Inflammatory macrophage treated with lipopolysaccharide for 1 hour (primary cell): ENCODE results near the gene BZW1.
"Not testable (repeated sequence)": the region's sequence is repeated elsewhere in the genome, so short reads cannot be mapped to it uniquely, and the experiment has no call there.

Source experiments
- DNase-seq, 2 donors: peaks; one replicate each; pipeline ENCODE4 v3.0.0-alpha.2; 2020 to 2022

BZW1 gene

DNA sequence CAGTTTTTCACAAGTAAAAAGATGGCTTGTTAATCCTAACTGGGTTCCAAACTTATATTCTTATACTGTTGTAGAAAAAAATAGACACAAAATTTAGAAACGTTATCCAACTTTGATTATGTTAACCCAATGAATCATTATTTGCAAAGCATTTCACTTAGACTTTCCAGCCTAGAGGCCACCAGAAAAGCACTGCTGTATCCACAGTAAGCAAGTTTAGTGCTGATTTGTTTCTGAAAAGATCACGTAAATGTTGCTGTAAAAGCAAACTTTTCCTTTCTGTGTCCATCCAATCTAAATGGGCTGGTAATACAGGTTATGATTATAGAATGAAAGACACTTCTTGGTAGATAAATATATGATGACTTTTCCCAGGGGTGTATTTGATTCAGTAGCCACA is 17.6 kb upstream of the BZW1 start:
- no peak for DNase-seq

GRCh38 chr2:200795028-200795440 is 16.7 kb upstream of the BZW1 start:
- peak in 1 of 2 donors; percentile 41 for DNase-seq

DNA sequence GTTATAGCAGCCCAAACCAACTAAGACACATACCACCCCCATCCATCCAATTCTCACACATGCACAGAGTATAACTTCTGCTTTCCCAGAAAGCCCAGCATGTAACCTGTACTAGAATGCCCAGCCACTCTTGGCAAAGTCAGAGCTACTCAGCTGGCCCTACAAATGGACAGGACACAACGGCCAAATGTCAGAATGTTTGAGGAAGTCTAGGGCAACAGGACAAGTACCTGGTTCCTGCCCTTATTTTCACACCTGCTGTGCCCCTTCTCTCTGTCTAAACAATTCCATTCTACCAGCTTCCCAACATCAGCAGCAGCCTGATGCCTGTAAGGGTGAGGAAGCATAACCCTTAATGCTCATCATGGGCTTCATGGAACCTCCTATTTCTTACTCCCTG is 15.1 kb upstream of the BZW1 start:
- no peak for DNase-seq

GRCh38 chr2:200797242-200797770 is 14.4 kb upstream of the BZW1 start:
- peak; percentile 42 to 71 for DNase-seq

- no peak for DNase-seq
Observed at GRCh38 chr2:200798514-200798913, 13.2 kb upstream of the BZW1 start.

- DNase-seq, result no peak
Observed at GRCh38 chr2:200800458-200800857, 11.3 kb upstream of the BZW1 start.

DNA sequence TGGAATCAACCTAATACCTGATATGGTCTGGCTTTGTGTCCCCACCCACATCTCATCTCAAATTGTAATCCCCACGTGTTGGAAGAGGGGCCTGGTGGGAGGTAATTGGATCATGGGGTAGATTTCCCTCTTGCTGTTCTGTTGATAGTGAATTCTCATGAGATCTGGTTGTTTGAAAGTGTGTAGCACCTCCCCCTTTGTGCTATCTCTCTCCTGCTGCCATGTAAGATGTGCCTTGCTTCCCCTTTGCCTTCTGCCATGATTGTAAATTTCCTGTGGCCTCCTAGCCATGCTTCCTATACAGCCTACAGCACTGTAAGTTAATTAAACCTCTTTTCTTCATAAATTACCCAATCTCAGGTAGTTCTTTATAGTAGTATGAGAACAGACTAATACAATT is 10.3 kb upstream of the BZW1 start:
- not testable (repeated sequence) for DNase-seq

DNA sequence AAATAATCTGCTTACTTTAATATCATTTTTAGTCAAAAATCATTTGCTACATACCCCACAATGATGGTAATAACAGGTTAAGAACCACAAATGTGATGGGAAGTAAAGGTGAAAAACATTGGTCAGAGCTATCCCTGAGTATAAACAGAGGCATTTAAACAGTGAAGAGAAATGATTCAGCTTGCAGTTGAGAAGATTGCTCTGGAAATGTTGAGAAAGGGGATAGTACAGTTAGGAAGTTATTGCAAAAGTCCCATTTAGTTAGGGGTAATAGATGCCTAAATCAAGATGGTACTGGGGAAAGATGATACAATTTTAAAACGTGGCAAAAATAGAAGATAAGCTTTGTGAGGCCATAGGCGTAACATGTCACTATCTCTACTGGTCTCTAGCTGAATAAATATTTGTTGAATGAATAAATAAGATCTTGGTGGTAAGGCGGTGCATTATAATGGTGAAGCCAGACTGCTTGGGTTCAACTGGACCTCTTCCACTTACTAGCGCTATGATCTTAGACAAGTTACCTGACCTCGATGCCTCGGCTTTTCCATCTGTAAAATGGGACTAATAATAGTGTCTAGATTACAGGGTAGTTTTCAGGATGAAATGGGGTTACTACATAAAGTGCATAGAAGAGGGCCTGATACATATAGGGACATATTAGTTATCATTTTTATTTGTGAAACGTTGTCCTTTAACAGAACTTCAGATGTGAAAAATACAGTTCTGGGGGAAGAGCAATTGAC is 2.0 kb upstream of the BZW1 start:
- no peak for DNase-seq

DNA sequence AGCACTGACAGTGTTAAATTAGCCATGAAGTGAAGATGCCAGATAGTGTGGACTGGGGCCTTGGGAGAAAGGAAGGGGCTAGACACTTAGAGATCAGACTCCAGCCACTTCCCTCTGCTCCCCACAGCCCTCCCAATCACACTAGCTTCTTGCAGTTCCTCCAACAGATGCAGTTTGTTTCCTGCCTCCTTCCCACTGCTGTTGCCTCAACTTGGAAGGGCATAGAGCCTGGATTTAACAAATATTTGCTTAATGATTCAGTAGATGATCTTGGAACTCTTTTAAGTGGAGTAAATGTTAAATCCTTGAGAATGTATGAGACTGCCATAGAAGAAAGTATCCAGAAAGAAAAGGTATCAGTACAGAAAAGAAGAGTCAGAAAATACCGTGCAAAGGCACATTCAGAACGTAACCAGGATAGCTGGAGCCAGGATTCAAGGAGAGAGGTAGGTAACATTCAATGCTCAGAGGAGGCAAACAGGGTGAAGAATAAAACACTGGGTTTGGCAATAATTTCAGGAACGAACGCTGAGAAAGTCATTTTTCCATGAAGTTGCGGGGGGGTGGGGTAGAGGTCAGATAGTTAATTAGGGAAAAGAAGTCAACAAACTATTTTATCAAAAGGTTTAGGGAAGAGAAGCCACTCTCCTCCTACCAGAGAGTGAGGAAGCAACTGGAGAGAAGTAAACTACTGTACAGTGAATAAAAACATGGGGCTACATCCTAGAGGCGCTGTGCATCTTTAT is 1.3 kb upstream of the BZW1 start:
- peak in 1 of 2 donors; percentile 40 for DNase-seq

- no peak for DNase-seq
Observed at GRCh38 chr2:200810998-200811332, 745 bp upstream of the BZW1 start.

GRCh38 chr2:200812122-200813022 is 662 bp downstream of the BZW1 start:
- DNase-seq, result peak; percentile 72 to 74

DNA sequence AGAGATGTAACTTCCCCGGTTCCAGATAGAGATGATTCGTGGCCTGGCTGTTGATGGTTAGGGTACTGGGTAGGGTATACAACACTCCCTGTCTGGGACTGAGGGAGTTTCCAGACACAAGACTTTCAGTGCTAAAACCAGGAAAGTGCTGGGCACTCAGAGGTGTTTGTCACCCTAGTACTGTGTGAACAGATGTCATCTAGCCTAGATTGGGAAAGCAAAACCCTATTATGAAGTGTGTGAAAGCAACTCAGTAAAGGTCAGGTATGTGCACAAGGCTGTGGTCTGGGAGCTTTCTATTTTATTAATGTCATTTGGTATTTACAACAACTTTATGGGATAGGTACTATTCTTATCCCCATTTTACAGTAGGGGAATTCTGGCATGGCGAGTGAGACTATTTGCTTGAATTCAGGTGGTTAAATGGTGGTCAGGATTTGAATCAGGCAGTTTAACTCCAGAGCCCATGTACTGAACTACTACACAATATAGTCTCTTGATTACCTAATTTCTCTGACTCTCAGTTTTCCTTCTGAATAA is 2.6 kb downstream of the BZW1 start:
- peak in 1 of 2 donors; percentile 26 for DNase-seq

GRCh38 chr2:200814917-200815316 is 3.2 kb downstream of the BZW1 start:
- peak; percentile 79 to 80 for DNase-seq

GRCh38 chr2:200818732-200819131 is 7.0 kb downstream of the BZW1 start:
- DNase-seq, result not testable (repeated sequence)

GRCh38 chr2:200820573-200821234 is 9.0 kb downstream of the BZW1 start:
- no peak for DNase-seq

GRCh38 chr2:200821686-200822245 is 10.1 kb downstream of the BZW1 start:
- DNase-seq, result peak in 1 of 2 donors; percentile 59

DNA sequence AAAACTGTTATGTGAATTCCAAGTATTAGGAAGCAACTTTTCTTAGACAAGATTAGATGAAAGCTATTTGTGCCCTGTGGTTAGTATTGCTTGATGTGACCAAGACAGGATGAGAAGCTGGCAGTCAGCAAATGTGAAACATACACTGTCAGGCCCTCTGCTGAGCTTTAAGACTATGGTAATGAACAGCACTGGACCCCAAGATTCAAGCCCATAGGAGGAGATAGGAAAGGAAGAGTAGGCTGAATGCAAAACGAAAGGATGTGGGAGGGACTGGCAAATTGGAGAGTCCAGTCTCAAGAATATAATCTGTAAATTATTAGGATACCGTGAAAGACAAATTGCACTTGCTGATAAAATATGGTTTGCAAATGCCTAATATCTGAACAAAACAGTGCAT is 16.4 kb downstream of the BZW1 start:
- no peak for DNase-seq

DNA sequence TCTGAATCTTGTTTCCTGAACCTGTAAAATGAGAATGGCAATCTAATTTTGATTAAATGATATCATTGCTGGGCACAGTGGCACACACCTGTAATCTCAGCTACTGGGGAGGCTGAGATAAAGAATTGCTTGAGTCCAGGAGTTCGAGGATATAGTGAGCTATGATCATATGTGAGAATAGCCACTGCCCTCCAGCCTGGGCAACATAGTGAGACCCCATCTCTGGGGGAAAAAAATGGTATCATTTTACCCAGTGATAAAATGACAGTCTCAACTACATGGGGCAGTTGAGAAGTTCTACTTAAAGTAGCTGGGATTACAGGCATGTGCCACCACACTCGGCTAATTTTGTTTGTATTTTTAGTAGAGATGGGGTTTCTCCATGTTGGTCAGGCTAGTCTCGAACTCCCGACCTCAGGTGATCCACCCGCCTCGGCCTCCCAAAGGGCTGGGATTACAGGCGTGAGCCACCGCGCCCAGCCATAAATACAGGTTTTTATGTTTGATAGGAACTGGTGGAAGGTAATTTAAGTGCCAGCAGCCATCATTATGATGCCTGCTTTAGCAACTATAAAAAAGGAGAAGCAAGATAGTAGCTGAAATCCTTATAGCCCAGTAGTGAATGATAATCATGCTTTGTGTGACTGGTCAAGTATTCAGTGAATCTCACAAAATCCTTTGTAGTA is 17.0 kb downstream of the BZW1 start:
- no peak for DNase-seq

DNA sequence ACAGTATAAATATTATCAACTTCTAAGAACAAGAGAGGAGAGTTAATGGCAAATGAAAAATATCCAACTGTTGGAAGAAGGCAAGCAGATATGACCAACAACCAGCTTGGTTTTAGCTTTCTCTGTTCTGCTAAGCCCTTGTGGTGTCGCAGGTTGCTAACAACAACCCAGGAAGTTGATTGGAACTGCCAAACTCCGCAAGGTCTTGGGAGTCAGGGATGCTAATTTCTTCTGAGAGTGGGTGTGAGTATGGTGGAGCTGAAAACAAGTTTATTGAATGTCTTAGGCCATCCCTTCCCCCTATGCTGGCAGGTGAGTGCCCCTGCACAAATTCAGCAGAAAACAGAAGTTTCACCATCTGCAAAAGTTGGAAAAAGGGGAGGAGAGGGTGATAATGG is 17.5 kb downstream of the BZW1 start:
- DNase-seq, result no peak

DNA sequence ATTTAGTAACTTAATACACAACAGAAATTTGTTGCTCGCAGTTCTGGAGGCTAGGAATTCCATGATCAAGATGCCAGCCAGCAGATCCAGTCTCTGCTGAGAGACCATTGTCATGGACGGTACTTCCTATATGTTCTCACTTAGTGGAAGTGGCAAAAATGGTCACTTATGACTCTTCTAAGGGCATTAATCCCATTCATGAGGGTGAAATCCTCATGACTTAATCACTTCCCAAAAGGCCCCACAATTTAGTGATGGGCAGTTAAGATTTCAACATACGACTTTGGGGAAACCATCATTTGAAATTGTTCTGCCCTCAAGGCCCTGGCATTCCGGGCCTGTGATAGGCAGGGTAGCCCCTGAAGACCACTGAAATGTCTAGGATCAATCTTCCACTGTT is 23.0 kb downstream of the BZW1 start:
- peak in 1 of 2 donors; percentile 59 for DNase-seq

GRCh38 chr2:200839513-200839912 is 27.8 kb downstream of the BZW1 start:
- DNase-seq, result no peak
